ENCODE results near the gene TAF11L9. TPM values are rescaled to one million over a fixed set of nuclear protein-coding genes. Genes with fewer than 3 reads are reported as not detected.
"Not testable (repeated sequence)": the region's sequence is repeated elsewhere in the genome, so short reads cannot be mapped to it uniquely, and the experiment has no call there.

The TAF11L9 gene
- total RNA-seq = not detected in 2 replicates

DNA sequence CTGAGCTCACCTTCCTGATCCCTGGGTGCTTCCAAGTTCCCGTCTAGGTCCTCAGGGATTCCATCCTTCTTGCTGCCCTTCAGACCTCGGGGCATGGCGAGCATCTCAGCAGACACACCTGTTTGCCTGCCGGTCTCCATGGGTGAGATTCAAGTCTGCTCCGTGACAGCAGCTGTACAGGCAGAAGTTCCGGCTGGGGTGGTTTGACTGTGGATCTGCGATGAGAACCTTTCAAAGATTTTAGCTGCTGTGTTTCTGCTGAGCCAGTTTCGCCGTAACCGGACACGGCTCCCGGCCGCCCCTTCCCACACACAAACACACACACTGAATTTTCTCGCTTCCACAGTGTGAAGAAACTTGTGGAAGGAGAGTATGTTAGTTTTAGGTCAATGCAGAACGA is at the start of gene TAF11L9:
Gene TAF11L9, minus strand, starts transcription at position 140 of the 400 bp plus-strand sequence.
- intact Hi-C loops (cut with micrococcal nuclease); H3K27me3 Mint-ChIP-seq; H3K27ac Mint-ChIP-seq; H3K9me3 Mint-ChIP-seq; H3K4me1 Mint-ChIP-seq; H3K36me3 Mint-ChIP-seq (ENCODE audit: low read depth); H3K4me3 Mint-ChIP-seq: not testable (repeated sequence)
- DNase-seq = peak; percentile 28

DNA sequence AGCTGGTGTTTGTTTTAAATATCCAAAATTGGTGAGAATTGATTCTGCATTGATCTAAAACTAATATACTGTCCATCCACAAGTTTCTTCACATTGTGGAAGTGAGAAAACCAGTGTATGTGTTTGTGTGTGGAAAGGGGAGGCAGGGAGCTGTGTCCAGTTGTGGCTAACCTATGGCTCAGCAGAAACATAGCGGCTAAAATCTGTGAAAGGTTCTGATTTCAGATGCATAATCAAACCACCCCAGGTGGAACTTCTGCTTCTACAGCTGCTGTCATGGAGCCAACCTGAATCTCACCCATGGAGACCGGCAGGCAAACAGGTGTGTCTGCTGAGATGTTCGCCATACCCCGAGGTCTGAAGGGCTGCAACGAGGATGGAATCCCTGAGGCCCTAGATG is 40.0 kb upstream of the TAF11L9 start, which contains the start of gene TAF11L14:
Gene TAF11L14, plus strand, starts transcription at position 301 of the 400 bp plus-strand sequence.
- no peak for DNase-seq
- Mint-ChIP-seq H3K4me1 (no peaks in the 10 kb centered on the region), H3K27me3 (no peaks in the 10 kb centered on the region), H3K27ac (no peak within 1 kb of the TSS), H3K36me3 (ENCODE audit: low read depth) (no peaks in the 10 kb centered on the region), H3K4me3 (no peak within 1 kb of the TSS), H3K9me3 (peaks cover 12% of the 10 kb centered on the region)
- intact Hi-C loops (cut with micrococcal nuclease) = no loop called here

DNA sequence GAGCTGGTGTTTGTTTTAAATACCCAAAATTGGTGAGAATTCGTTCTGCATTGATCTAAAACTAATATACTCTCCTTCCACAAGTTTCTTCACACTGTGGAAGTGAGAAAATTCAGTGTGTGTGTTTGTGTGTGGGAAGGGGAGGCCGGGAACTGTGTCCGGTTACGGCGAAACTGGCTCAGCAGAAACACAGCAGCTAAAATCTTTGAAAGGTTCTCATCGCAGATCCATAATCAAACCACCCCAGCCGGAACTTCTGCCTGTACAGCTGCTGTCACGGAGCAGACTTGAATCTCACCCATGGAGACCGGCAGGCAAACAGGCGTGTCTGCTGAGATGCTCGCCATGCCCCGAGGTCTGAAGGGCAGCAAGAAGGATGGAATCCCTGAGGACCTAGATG is 37.6 kb upstream of the TAF11L9 start, which contains the start of gene TAF11L13:
Gene TAF11L13, plus strand, starts transcription at position 301 of the 400 bp plus-strand sequence.
- H3K27ac Mint-ChIP-seq; H3K36me3 Mint-ChIP-seq (ENCODE audit: low read depth); intact Hi-C loops (cut with micrococcal nuclease); H3K27me3 Mint-ChIP-seq; H3K4me3 Mint-ChIP-seq; H3K9me3 Mint-ChIP-seq; DNase-seq; H3K4me1 Mint-ChIP-seq: not testable (repeated sequence)

DNA sequence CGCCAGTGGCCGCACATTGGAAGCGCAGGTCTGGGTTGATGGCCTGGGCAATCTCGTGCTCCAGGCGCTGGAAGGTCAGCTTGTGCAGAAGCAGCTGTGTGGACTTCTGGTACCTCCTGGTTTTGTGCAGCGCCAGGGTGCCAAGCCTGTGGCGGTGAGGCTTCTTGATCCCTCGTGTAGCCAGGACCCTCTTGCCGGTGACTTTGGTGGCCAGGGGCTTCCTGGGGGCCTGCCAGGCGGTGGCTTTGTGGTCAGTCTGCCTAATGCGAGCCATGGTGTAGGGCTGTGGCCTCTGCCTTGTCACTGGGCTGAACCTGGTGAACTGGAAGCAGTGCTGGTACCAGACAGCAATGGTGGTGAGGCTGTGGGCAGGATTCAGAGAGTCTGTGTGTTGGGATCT is 31.5 kb upstream of the TAF11L9 start:
- no peak overlapping the region for H3K27ac Mint-ChIP-seq
- H3K36me3 Mint-ChIP-seq (ENCODE audit: low read depth) = no peaks in the 10 kb centered on the region
- no peak for DNase-seq
- intact Hi-C loops (cut with micrococcal nuclease) = no loop called here
- H3K4me3 Mint-ChIP-seq = no peak overlapping the region
- no peaks in the 10 kb centered on the region for H3K27me3 Mint-ChIP-seq
- no peaks in the 10 kb centered on the region for H3K4me1 Mint-ChIP-seq
- peaks cover 6% of the 10 kb centered on the region for H3K9me3 Mint-ChIP-seq

DNA sequence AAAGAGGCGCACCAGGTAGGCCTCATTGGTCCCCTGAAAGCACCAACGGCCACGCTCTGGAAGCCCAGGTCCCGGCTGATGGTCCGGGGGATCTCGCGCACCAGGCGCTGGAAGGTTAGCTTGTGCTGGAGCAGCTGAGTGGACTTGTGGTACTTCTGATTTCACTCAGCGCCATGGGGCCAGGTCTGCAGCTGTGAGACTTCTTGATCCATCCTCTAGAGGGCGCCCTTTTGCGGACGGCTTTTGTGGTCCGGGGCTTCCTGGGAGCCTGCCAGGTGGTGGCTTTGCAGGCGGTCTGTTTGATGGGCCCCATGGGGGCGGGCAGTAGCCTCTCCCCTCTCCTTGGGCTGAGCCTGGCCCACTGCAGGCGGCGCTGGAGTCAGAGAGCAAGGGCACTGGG is 26.4 kb upstream of the TAF11L9 start:
- no peak for DNase-seq
- Mint-ChIP-seq H3K9me3 (peaks cover 9% of the 10 kb centered on the region), H3K4me1 (no peaks in the 10 kb centered on the region), H3K4me3 (no peak overlapping the region), H3K36me3 (ENCODE audit: low read depth) (no peaks in the 10 kb centered on the region), H3K27ac (no peak overlapping the region), H3K27me3 (no peaks in the 10 kb centered on the region)
- intact Hi-C loops (cut with micrococcal nuclease) = no loop called here

DNA sequence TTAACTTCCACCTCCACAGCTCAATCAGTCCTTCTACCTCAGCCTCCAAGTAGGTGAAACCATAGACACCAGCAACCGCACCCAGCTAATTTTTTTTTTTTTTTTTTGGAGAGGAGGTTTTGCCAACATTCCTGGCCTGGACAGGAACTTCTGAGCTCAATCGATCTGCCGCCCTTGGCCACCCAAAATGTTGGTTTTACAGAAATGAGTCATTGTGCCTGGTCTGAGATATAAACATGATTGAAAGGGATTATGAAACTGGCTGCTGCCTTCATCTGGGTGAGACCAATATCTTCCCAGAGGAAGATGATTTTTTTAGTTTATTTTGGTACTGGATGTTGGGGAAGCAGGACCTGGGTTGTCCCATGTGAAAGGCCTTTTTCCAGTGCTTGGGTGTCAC is 25.2 kb upstream of the TAF11L9 start:
- intact Hi-C loops (cut with micrococcal nuclease) = no loop called here

DNA sequence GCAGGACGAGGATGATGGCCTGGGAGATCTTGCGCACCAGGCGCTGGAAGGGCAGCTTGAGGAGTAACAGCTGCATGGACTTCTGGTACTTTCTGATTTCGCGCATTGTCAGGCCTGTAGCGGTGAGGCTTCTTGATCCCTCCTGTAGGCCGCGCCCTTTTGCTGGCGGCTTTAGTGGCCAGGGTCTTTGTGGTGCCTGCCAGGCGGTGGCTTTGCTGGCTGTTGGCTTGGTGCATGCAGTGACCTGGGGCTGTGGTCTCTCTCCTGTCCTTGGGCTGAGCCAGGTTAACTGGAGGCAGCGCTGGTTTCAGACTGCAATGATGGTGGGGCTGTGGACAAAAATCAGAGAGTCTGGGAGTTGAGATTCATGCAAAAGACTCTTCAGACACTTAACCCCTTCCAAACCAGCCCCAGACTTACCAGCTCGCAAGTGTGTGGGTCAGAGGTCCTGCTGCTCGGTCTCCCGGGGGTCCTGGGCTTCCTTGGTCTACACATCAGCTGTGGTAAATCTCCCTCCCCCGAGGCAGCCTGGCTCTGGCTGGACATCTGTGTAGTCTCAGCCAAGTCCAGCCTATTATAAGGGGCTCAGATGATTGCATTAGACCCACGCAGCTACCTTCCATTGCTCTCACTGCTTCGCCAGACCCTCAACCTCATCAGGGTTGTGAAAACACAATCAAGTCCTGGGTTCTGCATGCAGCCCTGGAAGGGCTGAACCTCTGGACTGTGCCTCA is 20.8 kb upstream of the TAF11L9 start:
- Mint-ChIP-seq H3K27me3 (no peaks in the 10 kb centered on the region), H3K9me3 (no peaks in the 10 kb centered on the region), H3K36me3 (ENCODE audit: low read depth) (no peaks in the 10 kb centered on the region), H3K4me3 (no peak overlapping the region), H3K4me1 (no peaks in the 10 kb centered on the region), H3K27ac (no peak overlapping the region)
- intact Hi-C loops (cut with micrococcal nuclease) = no loop called here
- no peak for DNase-seq

More for the DNA sequence above, 25.2 kb upstream of the TAF11L9 start:
- no peaks in the 10 kb centered on the region for H3K36me3 Mint-ChIP-seq (ENCODE audit: low read depth)
- H3K4me1 Mint-ChIP-seq = no peaks in the 10 kb centered on the region
- no peaks in the 10 kb centered on the region for H3K27me3 Mint-ChIP-seq
- DNase-seq = no peak
- H3K9me3 Mint-ChIP-seq = peaks cover 9% of the 10 kb centered on the region
- no peak overlapping the region for H3K27ac Mint-ChIP-seq
- no peak overlapping the region for H3K4me3 Mint-ChIP-seq

DNA sequence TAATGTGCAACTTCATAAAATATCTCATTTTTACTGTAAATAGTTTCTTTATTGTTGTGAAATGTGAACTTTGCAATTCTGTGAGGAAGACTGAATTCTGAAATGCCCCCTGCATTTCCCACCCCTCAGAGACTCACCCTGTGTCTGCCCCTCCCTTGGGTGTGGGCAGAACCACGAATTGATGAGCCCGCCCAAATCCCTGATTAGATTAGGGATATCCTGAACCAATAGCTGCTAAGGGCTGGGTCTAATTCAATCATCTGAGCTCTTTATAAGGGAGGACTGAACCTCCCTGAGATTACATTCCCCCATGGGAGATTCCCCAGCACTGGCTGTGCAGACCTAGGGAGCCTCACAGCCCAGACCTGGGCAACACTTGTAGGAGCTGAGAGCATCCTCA is 15.9 kb upstream of the TAF11L9 start, which contains the start of gene TAF11L12:
Gene TAF11L12, plus strand, starts transcription at position 301 of the 400 bp plus-strand sequence.
- H3K27me3 Mint-ChIP-seq; DNase-seq; H3K9me3 Mint-ChIP-seq; H3K4me1 Mint-ChIP-seq; H3K27ac Mint-ChIP-seq; H3K4me3 Mint-ChIP-seq; intact Hi-C loops (cut with micrococcal nuclease); H3K36me3 Mint-ChIP-seq (ENCODE audit: low read depth): not testable (repeated sequence)

DNA sequence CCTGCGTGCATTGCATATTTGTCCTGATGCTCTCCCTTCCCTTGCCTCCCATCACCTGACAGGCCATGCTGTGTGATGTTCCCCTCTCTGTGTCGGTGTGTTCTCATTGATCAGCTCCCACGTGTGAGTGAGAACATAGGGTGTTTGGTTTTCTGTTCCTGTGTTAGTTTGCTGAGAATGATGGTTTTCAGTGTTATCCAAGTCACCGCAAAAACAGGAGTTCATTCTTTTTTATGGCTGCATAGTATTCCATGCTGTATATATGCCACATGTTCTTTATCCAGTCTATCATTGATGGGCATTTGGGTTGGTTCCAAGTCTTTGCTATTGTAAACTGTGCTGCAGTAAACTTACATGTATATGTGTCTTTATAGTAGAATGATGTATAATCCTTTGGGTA is 13.3 kb upstream of the TAF11L9 start:
- H3K4me1 Mint-ChIP-seq; H3K27ac Mint-ChIP-seq; DNase-seq; H3K36me3 Mint-ChIP-seq (ENCODE audit: low read depth); intact Hi-C loops (cut with micrococcal nuclease); H3K4me3 Mint-ChIP-seq; H3K27me3 Mint-ChIP-seq: not testable (repeated sequence)
- H3K9me3 Mint-ChIP-seq = peaks cover 12% of the 10 kb centered on the region

DNA sequence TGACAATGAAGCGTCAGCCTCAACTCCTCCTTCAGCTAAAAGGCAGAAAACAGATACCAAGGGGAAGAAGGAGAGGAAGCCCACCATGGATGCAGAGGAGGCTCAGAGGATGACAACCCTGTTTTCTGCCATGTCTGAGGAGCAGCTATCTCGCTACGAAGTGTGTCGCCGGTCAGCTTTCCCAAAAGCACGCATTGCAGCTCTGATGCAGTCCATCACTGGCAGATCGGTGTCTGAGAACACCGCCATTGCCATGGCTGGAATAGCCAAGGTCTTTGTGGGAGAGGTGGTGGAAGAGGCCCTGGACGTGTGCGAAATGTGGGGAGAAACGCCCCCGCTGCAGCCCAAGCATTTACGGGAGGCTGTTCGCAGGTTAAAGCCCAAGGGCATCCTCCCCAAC is 10.8 kb upstream of the TAF11L9 start:
- Mint-ChIP-seq H3K27ac (no peak overlapping the region), H3K36me3 (ENCODE audit: low read depth) (no peaks in the 10 kb centered on the region), H3K4me1 (no peaks in the 10 kb centered on the region), H3K9me3 (peaks cover 15% of the 10 kb centered on the region), H3K4me3 (no peak overlapping the region), H3K27me3 (no peaks in the 10 kb centered on the region)
- intact Hi-C loops (cut with micrococcal nuclease) = no loop called here
- DNase-seq = peak; percentile 23

DNA sequence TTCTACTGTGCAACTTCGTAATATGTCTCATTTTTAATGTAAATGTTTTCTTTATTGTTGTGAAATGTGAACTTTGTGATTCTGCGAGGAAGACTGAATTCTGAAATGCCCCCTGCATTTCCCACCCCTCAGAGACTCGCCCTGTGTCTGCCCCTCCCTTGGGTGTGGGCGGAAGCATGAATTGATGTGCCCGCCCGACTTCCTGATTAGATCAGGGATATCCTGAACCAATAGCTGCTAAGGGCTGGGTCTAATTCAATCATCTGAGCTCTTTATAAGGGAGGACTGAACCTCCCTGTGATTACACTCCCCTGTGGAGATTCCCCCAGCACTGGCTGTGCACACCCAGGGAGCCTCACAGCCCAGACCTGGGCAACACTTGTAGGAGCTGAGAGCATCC is 9.7 kb upstream of the TAF11L9 start, which contains the start of gene TAF11L11:
Gene TAF11L11, plus strand, starts transcription at position 304 of the 400 bp plus-strand sequence.
- H3K27ac Mint-ChIP-seq; H3K27me3 Mint-ChIP-seq; H3K4me3 Mint-ChIP-seq; H3K36me3 Mint-ChIP-seq (ENCODE audit: low read depth); intact Hi-C loops (cut with micrococcal nuclease); H3K4me1 Mint-ChIP-seq: not testable (repeated sequence)
- DNase-seq = peak; percentile 21
- peaks cover 15% of the 10 kb centered on the region for H3K9me3 Mint-ChIP-seq

DNA sequence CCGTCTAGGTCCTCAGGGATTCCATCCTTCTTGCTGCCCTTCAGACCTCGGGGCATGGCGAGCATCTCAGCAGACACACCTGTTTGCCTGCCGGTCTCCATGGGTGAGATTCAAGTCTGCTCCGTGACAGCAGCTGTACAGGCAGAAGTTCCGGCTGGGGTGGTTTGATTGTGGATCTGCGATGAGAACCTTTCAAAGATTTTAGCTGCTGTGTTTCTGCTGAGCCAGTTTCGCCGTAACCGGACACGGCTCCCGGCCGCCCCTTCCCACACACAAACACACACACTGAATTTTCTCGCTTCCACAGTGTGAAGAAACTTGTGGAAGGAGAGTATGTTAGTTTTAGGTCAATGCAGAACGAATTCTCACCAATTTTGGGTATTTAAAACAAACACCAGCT is 3.5 kb upstream of the TAF11L9 start, which contains the start of gene TAF11L10:
Gene TAF11L10, minus strand, starts transcription at position 101 of the 400 bp plus-strand sequence.
- H3K4me1 Mint-ChIP-seq; H3K27ac Mint-ChIP-seq; intact Hi-C loops (cut with micrococcal nuclease); H3K4me3 Mint-ChIP-seq; H3K9me3 Mint-ChIP-seq; H3K27me3 Mint-ChIP-seq; H3K36me3 Mint-ChIP-seq (ENCODE audit: low read depth); DNase-seq: not testable (repeated sequence)

DNA sequence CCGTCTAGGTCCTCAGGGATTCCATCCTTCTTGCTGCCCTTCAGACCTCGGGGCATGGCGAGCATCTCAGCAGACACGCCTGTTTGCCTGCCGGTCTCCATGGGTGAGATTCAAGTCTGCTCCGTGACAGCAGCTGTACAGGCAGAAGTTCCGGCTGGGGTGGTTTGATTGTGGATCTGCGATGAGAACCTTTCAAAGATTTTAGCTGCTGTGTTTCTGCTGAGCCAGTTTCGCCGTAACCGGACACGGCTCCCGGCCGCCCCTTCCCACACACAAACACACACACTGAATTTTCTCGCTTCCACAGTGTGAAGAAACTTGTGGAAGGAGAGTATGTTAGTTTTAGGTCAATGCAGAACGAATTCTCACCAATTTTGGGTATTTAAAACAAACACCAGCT is 3.3 kb downstream of the TAF11L9 start, which contains the start of gene TAF11L8:
Gene TAF11L8, minus strand, starts transcription at position 101 of the 400 bp plus-strand sequence.
- intact Hi-C loops (cut with micrococcal nuclease); H3K27me3 Mint-ChIP-seq; H3K4me3 Mint-ChIP-seq; H3K27ac Mint-ChIP-seq; H3K36me3 Mint-ChIP-seq (ENCODE audit: low read depth); DNase-seq; H3K4me1 Mint-ChIP-seq; H3K9me3 Mint-ChIP-seq: not testable (repeated sequence)

DNA sequence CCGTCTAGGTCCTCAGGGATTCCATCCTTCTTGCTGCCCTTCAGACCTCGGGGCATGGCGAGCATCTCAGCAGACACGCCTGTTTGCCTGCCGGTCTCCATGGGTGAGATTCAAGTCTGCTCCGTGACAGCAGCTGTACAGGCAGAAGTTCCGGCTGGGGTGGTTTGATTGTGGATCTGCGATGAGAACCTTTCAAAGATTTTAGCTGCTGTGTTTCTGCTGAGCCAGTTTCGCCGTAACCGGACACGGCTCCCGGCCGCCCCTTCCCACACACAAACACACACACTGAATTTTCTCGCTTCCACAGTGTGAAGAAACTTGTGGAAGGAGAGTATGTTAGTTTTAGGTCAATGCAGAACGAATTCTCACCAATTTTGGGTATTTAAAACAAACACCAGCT is 8.5 kb downstream of the TAF11L9 start, which contains the start of gene TAF11L7:
Gene TAF11L7, minus strand, starts transcription at position 101 of the 400 bp plus-strand sequence.
- not testable (repeated sequence) for H3K4me1 Mint-ChIP-seq

More for the DNA sequence above, 8.5 kb downstream of the TAF11L9 start, which contains the start of gene TAF11L7:
- H3K9me3 Mint-ChIP-seq; H3K27ac Mint-ChIP-seq; intact Hi-C loops (cut with micrococcal nuclease); H3K36me3 Mint-ChIP-seq (ENCODE audit: low read depth); H3K4me3 Mint-ChIP-seq; H3K27me3 Mint-ChIP-seq; DNase-seq: not testable (repeated sequence)

Data from activated CD4-positive, alpha-beta T cell treated with anti-CD3 and anti-CD28 coated beads, Interleukin-2, amount 10 ng/mL, durations not matched to agents 24 days and 14 days (primary cell).